ENCODE results near the gene IMPA2. TPM values are rescaled to one million over a fixed set of nuclear protein-coding genes. Genes with fewer than 3 reads are reported as not detected.
"Not testable (repeated sequence)": the region's sequence is repeated elsewhere in the genome, so short reads cannot be mapped to it uniquely, and the experiment has no call there.

The IMPA2 gene
- total RNA-seq, 4 donors from 2014 or later: 121 to 235 (median 164) TPM

DNA sequence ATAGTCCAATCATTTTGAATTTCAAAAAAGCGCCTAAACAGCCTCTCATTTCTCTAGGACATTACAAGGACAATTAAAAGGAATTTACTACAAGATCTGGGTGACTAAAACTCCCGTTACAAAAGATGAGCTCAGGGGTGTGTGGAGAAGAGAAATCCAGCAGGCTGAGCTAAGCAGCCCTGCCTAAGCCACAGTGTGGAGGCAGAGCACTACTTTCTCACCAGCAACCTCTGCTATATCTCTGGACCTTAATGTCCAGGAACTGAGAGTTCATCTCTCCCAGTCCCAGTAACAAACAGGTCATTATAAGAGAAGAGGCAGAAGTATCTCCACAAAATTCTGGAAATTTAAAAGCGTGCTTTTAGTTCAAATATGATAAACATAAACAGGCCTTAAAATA, 93.4 kb downstream of the IMPA2 start:
- no peak for DNase-seq
- 75 to 83% methylated on average over 3 of the region's 3 CpGs for WGBS, 2 donors
- Histone ChIP-seq H3K4me1 (no peaks in the 10 kb centered on the region), H3K27me3 (no peaks in the 10 kb centered on the region), H3K4me3 (no peak overlapping the region), H3K9me3 (no peaks in the 10 kb centered on the region), H3K36me3 (no peaks in the 10 kb centered on the region), H3K27ac (no peak overlapping the region)
- TF ChIP-seq POLR2A (IDR thresholded peaks at IDR 0.05): no peak
- TF ChIP-seq, protein P1, sequence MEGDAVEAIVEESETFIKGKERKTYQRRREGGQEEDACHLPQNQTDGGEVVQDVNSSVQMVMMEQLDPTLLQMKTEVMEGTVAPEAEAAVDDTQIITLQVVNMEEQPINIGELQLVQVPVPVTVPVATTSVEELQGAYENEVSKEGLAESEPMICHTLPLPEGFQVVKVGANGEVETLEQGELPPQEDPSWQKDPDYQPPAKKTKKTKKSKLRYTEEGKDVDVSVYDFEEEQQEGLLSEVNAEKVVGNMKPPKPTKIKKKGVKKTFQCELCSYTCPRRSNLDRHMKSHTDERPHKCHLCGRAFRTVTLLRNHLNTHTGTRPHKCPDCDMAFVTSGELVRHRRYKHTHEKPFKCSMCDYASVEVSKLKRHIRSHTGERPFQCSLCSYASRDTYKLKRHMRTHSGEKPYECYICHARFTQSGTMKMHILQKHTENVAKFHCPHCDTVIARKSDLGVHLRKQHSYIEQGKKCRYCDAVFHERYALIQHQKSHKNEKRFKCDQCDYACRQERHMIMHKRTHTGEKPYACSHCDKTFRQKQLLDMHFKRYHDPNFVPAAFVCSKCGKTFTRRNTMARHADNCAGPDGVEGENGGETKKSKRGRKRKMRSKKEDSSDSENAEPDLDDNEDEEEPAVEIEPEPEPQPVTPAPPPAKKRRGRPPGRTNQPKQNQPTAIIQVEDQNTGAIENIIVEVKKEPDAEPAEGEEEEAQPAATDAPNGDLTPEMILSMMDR (IDR thresholded peaks at IDR 0.05): peak in 1 of 6 experiments; percentile 8
- intact Hi-C loops (cut with DNase I): no loop called here

GRCh38 chr18:12076424-12077140, 95.3 kb downstream of the IMPA2 start:
- Histone ChIP-seq H3K4me1 (no peaks in the 10 kb centered on the region), H3K27ac (peak overlapping the region in 3 of 4 donors; percentile 63 to 68 (median 63)), H3K36me3 (no peaks in the 10 kb centered on the region), H3K9me3 (no peaks in the 10 kb centered on the region), H3K4me3 (peak overlapping the region in 3 of 4 donors; percentile 23 to 57 (median 37)), H3K27me3 (no peaks in the 10 kb centered on the region)
- 21 to 51% methylated on average over 3 to 16 of the region's 59 CpGs for WGBS, 2 donors
- intact Hi-C loops (cut with DNase I): no loop called here
- TF ChIP-seq, protein P1 (IDR thresholded peaks at IDR 0.05): no peak
- no peak for TF ChIP-seq POLR2A (IDR thresholded peaks at IDR 0.05)
- no peak for DNase-seq

GRCh38 chr18:12077994-12078393, 96.7 kb downstream of the IMPA2 start:
- intact Hi-C loops (cut with DNase I); H3K27ac ChIP-seq; H3K27me3 ChIP-seq; H3K4me1 ChIP-seq; H3K4me3 ChIP-seq; H3K36me3 ChIP-seq; H3K9me3 ChIP-seq; DNase-seq: not testable (repeated sequence)
- 45% methylated on average over 2 of the region's 4 CpGs; no CpG with 5 or more reads in 1 of the 2 donors for WGBS, 2 donors

- no peaks in the 10 kb centered on the region for H3K36me3 ChIP-seq
- H3K4me3 ChIP-seq: no peak overlapping the region
- WGBS, 2 donors: 53 to 70% methylated on average over 6 of the region's 6 CpGs
- H3K9me3 ChIP-seq: no peaks in the 10 kb centered on the region
- no peaks in the 10 kb centered on the region for H3K27me3 ChIP-seq
- no peak for DNase-seq
- intact Hi-C loops (cut with DNase I): no loop called here
- no peak overlapping the region for H3K27ac ChIP-seq
- no peak for TF ChIP-seq POLR2A (IDR thresholded peaks at IDR 0.05)
- TF ChIP-seq, protein P1 (IDR thresholded peaks at IDR 0.05): no peak
- no peaks in the 10 kb centered on the region for H3K4me1 ChIP-seq
Observed at GRCh38 chr18:12079491-12080237, 98.4 kb downstream of the IMPA2 start.

Small RNA genes lying within 50 kb of the gene (small RNA-seq; reads per million reads assigned to genes)
- 0 reads per million in 4 donors for gene AP001542.1

Other genes starting within 250 kb of the IMPA2 start
- gene CHMP1B, start 130.1 kb upstream of the IMPA2 start, total RNA-seq: 10 to 100 TPM; 35.3 to 48.3 (median 42.3) TPM
- 10 to 100 TPM; 13.9 to 22.4 (median 15.6) TPM for gene MPPE1, start 73.2 kb upstream of the IMPA2 start, total RNA-seq
- gene ANKRD62, start 112.3 kb downstream of the IMPA2 start, total RNA-seq: under 1 TPM in 3 of 4 donors, not detected in 1; under 0.01 to 0.97 (median 0.27) TPM